Calu3 (cell line): ENCODE results near the gene SSR2. TPM values are rescaled to one million over a fixed set of nuclear protein-coding genes. Genes with fewer than 3 reads are reported as not detected.
"Not testable (repeated sequence)": the region's sequence is repeated elsewhere in the genome, so short reads cannot be mapped to it uniquely, and the experiment has no call there.

Source experiments
- BruUV-seq: library from RNA; stranded (reverse); fragments of 400-500 nt; replicated peaks from 2 replicates; lab custom pipeline; 2021; lab: Mats Ljungman, UMichigan
- CTCF ChIA-PET: fragments of 300-600 bp; sonication (Branson Sonifier 250); formaldehyde crosslinking; loops from one replicate; lab custom pipeline; 2022; ENCODE audit warnings: antibody characterized with exemption; lab: Charles Lee
- DNase-seq: peaks from one replicate; pipeline ENCODE4 v3.0.0; 2022
- H3K27ac Mint-ChIP-seq: one replicate; pipeline ENCODE4 v1.8.0; 2022; ENCODE audit warnings: mixed read lengths; ENCODE audit not compliant: unreplicated experiment
- H3K27me3 Mint-ChIP-seq: one replicate; pipeline ENCODE4 v1.8.0; 2022; ENCODE audit warnings: mixed read lengths; ENCODE audit not compliant: unreplicated experiment
- H3K36me3 Mint-ChIP-seq: one replicate; pipeline ENCODE4 v1.8.0; 2022; ENCODE audit warnings: mild to moderate bottlenecking, moderate library complexity, mixed read lengths; ENCODE audit not compliant: insufficient read depth, unreplicated experiment
- H3K4me1 Mint-ChIP-seq: one replicate; pipeline ENCODE4 v1.8.0; 2022; ENCODE audit warnings: mild to moderate bottlenecking, low read depth, mixed read lengths; ENCODE audit not compliant: unreplicated experiment
- H3K4me3 Mint-ChIP-seq: one replicate; pipeline ENCODE4 v1.8.0; 2022; ENCODE audit warnings: mild to moderate bottlenecking, low read depth, moderate library complexity, mixed read lengths; ENCODE audit not compliant: unreplicated experiment
- H3K9me3 Mint-ChIP-seq: one replicate; pipeline ENCODE4 v1.8.0; 2022; ENCODE audit warnings: low read depth, mixed read lengths; ENCODE audit not compliant: unreplicated experiment
- CTCF ChIP-seq: fragments of 200-600 bp; IDR thresholded peaks from one replicate; pipeline ENCODE4 v1.8.0; 2022; ENCODE audit warnings: antibody characterized with exemption; ENCODE audit not compliant: unreplicated experiment
- intact Hi-C: fragments of 100-400 bp; cut with micrococcal nuclease; formaldehyde crosslinking; loops from one replicate; pipeline ENCODE4 v1.10.0; 2022; ENCODE audit not compliant: unreplicated experiment
- total RNA-seq: library from RNA; stranded (reverse); gene quantifications from 2 replicates; pipeline ENCODE4 v1.2.3, GENCODE V29; 2022

SSR2 gene
- total RNA-seq, 1 experiment from 2014 or later, result 246 TPM

DNA sequence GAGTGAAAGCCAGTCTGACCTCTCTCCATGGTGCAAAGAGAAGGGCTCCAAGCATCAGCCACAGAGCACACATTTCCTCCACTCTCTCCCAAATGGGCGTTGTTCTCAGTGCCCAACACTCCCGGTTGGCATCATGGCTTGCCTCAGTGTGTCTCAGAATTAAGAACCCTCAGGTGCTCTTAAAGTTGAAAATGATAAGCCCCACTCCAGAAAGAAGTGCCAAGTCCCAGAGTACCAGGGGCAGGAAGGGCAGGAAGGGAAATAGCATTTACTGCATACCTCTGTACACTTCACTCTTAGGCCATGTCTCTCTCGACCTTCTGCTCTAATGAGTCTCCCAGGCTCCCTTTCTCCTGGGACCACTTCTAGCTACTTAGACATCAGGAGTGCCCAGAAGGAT lies 27.2 kb downstream of the SSR2 start:
- CTCF ChIA-PET, result no interaction called here
- H3K9me3 Mint-ChIP-seq, result no peaks in the 10 kb centered on the region
- H3K27ac Mint-ChIP-seq, result no peak overlapping the region

GRCh38 chr1:155990005-155990739 lies 30.6 kb downstream of the SSR2 start:
- no peaks in the 10 kb centered on the region for H3K36me3 Mint-ChIP-seq
- TF ChIP-seq CTCF, result no peak
- peaks cover 4% of the 10 kb centered on the region for H3K9me3 Mint-ChIP-seq
- no TSS peak for BruUV-seq
- intact Hi-C loops, result no loop called here
- no peaks in the 10 kb centered on the region for H3K27me3 Mint-ChIP-seq
- H3K4me3 Mint-ChIP-seq, result no peak overlapping the region
- DNase-seq, result no peak
- H3K4me1 Mint-ChIP-seq, result peaks cover 9% of the 10 kb centered on the region
- H3K27ac Mint-ChIP-seq, result no peak overlapping the region
- CTCF ChIA-PET, result interaction anchor here (0.5 to 2.8 kb wide), 11 partner anchors 11 to 97 kb away, joined by 3 to 39 read pairs (median 4); partner anchors contain the start of gene ARHGEF2

More for the DNA sequence above, 27.2 kb downstream of the SSR2 start:
- DNase-seq, result no peak
- no peak for TF ChIP-seq CTCF
- no peaks in the 10 kb centered on the region for H3K36me3 Mint-ChIP-seq
- intact Hi-C loops, result no loop called here
- H3K4me3 Mint-ChIP-seq, result no peak overlapping the region
- BruUV-seq, result no TSS peak
- H3K4me1 Mint-ChIP-seq, result peaks cover 7% of the 10 kb centered on the region
- no peaks in the 10 kb centered on the region for H3K27me3 Mint-ChIP-seq

DNA sequence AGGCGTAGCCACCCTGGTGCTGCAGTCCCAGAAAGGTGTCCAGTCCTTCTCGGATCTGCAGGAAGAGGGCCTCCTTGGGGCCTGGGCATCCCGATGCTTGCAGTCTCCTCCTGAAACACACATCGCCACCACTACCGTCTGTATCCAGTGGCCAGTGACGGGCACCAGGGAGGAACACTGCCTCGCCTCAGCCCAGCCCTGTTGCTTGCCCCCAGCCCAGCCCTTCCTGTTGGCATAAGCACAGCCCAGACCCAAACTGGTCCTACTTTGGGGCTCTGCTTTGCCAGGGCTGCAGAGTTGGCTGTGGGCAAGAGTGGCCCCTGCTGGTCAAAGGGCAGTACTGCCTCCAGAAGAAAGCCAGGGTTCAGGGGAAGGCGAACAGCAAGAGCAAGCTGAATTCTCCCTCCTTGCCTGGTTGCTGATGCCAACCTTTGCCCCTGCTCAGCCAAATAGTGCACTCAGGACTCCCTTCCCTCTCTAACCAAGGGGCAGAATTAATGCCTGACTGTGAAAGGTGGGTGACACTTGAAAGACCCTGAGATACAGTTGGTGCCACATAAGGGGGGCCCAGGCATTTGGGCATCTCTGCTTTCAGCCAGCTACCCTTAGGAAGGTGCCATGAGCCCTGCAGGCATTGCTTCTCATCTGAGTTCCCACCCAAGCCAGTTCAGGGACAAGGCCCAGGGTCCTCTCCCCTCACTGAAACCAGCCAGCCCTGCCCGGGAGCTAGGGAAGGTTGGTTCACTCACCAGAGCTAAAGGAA lies 31.3 kb downstream of the SSR2 start:
- intact Hi-C loops, result loop anchor here (1.0 to 2.0 kb wide), 2 partner anchors 27 to 51 kb away; no protein-coding TSS in a partner anchor

DNA sequence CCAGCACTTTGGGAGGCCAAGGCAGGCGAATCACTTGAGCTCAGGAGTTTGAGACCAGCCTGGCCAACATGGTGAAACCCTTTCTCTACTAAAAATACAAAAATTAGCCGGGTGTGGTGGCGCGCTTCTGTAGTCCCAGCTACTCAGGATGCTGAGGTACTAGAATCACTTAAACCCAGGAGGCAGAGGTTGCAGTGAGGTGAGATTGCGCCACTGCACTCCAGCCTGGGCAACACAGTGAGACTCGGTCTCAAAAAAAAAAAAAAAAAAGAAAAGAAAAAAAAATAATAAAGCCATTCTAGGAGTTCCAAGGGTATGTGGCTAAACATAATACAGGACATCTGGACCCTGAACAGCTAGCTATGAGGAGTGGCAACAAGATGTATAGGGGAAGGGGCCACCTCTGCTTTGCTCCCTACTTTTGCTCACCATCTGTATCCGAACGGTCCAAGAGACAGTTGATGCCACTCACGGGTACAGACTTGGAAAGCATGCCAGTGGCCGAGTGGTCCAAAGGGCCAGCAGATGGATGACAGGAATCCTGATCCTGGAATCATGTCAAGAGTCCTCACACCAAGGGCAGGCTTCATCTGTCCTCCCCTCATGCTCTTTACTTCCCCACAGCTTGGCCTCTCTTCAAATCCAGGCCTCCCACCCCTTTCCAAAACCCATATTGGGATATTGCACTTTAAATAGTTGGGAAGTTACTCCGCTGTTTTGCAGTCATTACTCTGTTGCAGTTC lies 35.7 kb downstream of the SSR2 start:
- Mint-ChIP-seq H3K27ac (peak overlapping the region; percentile 63), H3K4me1 (peaks cover 56% of the 10 kb centered on the region), H3K36me3 (peaks cover 35% of the 10 kb centered on the region)
- DNase-seq, H3K27me3 Mint-ChIP-seq, H3K4me3 Mint-ChIP-seq, BruUV-seq, H3K9me3 Mint-ChIP-seq: not testable (repeated sequence)
- intact Hi-C loops, result loop anchor here (1.0 kb wide), 1 partner anchor 45 kb away; no protein-coding TSS in a partner anchor
- CTCF ChIA-PET, result interaction anchor here (0.6 to 1.1 kb wide), 2 partner anchors 18 to 46 kb away, joined by 3 to 6 read pairs; no protein-coding TSS in a partner anchor

More for the DNA sequence above, 31.3 kb downstream of the SSR2 start:
- Mint-ChIP-seq H3K36me3 (no peaks in the 10 kb centered on the region), H3K4me1 (peaks cover 13% of the 10 kb centered on the region), H3K4me3 (no peak overlapping the region), H3K27me3 (no peaks in the 10 kb centered on the region), H3K9me3 (peaks cover 4% of the 10 kb centered on the region), H3K27ac (no peak overlapping the region)
- peak; percentile 99 for TF ChIP-seq CTCF
- DNase-seq, result peak; percentile 83
- BruUV-seq, result no TSS peak
- CTCF ChIA-PET, result interaction anchor here (0.5 to 2.8 kb wide), 11 partner anchors 11 to 96 kb away, joined by 3 to 39 read pairs (median 4); partner anchors contain the start of gene ARHGEF2
